Esophagus muscularis mucosa (tissue), 4 donors: ENCODE results near the gene HADH.

Source experiments
- CTCF ChIP-seq, 3 experiments: fragments of 200-600 bp in 2 of 3; fragments of 450-650 bp in 1 of 3; sonication (generic) in 2 of 3; IDR thresholded peaks; one replicate each; pipeline ENCODE4 v1.5.1; 2017 to 2019; ENCODE audit warnings: antibody characterized with exemption in 3 of 3, mild to moderate bottlenecking in 2 of 3, moderate library complexity in 1 of 3
- EP300 ChIP-seq: sonication (generic); formaldehyde crosslinking; IDR thresholded peaks from one replicate; pipeline ENCODE4 v1.6.1; 2017; ENCODE audit warnings: antibody characterized with exemption
- POLR2A ChIP-seq: fragments of 450-650 bp; IDR thresholded peaks from one replicate; pipeline ENCODE4 v1.6.1; 2017; ENCODE audit warnings: antibody characterized with exemption, moderate library complexity, mild to moderate bottlenecking, low read depth

GRCh38 chr4:107994894-107995293 lies 5.2 kb downstream of the HADH start:
- TF ChIP-seq CTCF (IDR thresholded peaks at IDR 0.05) (no peak), POLR2A (no peak), EP300 (no peak)
